DND-41 (cell line): Measurements from ENCODE around the gene ACSL6.

ENCODE experiments used
- EZH2 ChIP-seq: IDR thresholded peaks from 3 replicates; pipeline ENCODE4 v1.6.1; 2012; ENCODE audit warnings: borderline replicate concordance, low read depth, mild to moderate bottlenecking, moderate library complexity, low read length, inconsistent platforms; ENCODE audit not compliant: severe bottlenecking
- TF ChIP-seq, protein P1 (sequence below): IDR thresholded peaks from 2 replicates; pipeline ENCODE4 v1.5.1; 2012; ENCODE audit warnings: borderline replicate concordance, low read length, moderate library complexity, mild to moderate bottlenecking; ENCODE audit not compliant: poor library complexity, severe bottlenecking; ENCODE audit errors: extremely low read depth

DNA sequence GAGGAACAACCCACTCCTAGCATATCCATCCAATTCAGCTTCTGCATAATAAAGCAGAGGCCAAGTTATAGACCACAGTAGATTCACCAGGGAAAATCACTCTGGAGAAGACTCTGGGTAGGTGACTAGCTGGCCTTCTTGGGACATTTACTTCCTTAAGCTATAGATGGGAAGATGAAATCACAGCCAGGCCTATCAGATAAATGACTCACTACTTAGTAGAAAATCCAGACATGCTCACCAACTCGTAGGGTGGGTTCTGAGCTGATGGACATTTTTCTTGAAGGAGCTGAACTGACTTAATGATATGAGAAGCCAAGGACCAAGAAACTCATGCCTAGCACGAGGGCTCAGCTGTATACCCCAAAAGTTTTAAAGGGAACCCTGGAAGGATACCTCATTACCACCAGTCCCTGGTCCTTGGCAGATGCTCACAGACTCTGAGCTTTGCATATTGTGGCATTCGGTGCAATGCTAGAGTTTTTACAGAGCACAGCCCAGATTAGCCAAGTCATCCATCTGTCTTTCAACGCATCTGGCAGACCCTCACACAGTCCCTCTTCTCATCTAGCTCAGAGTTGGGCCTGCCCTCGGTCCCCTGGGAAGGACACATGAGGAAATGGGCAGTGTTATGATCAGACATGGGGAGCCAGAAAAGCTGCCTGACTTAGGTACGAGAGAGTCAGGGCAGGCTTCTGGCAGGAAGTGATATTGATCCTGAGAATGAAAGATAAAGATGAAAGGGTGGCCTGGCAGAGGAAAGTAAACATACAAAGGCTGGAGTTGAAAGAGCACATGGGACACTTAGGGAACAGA is 15.0 kb downstream of the ACSL6 start:
- TF ChIP-seq, protein P1, sequence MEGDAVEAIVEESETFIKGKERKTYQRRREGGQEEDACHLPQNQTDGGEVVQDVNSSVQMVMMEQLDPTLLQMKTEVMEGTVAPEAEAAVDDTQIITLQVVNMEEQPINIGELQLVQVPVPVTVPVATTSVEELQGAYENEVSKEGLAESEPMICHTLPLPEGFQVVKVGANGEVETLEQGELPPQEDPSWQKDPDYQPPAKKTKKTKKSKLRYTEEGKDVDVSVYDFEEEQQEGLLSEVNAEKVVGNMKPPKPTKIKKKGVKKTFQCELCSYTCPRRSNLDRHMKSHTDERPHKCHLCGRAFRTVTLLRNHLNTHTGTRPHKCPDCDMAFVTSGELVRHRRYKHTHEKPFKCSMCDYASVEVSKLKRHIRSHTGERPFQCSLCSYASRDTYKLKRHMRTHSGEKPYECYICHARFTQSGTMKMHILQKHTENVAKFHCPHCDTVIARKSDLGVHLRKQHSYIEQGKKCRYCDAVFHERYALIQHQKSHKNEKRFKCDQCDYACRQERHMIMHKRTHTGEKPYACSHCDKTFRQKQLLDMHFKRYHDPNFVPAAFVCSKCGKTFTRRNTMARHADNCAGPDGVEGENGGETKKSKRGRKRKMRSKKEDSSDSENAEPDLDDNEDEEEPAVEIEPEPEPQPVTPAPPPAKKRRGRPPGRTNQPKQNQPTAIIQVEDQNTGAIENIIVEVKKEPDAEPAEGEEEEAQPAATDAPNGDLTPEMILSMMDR = no peak
- TF ChIP-seq EZH2 = no peak
